B cell (primary cell): ENCODE results near the gene VPS54. TPM values are rescaled to one million over a fixed set of nuclear protein-coding genes. Genes with fewer than 3 reads are reported as not detected.
"Not testable (repeated sequence)": the region's sequence is repeated elsewhere in the genome, so short reads cannot be mapped to it uniquely, and the experiment has no call there.

Experiments used
- ATAC-seq: fragments of 200-7000 bp; cut with Tn5 transposase; one replicate; pipeline ENCODE4 v1.10.0; 2021; ENCODE audit warnings: low read depth, mild to moderate bottlenecking, moderate number of reproducible peaks, moderate library complexity
- CTCF ChIA-PET: fragments of 350-600 bp; sonication (Branson Sonifier 250); formaldehyde crosslinking; loops from one replicate; lab custom pipeline; 2021; ENCODE audit warnings: antibody characterized with exemption, inconsistent platforms; lab: Charles Lee
- POLR2A ChIA-PET: fragments of 350-600 bp; sonication (Branson Sonifier 250); formaldehyde crosslinking; loops from one replicate; lab custom pipeline; 2021; ENCODE audit warnings: antibody characterized with exemption; lab: Charles Lee
- DNase-seq: peaks from one replicate; pipeline ENCODE4 v3.0.0; 2013
- H2AFZ ChIP-seq: 2 replicates; pipeline ENCODE4 v1.6.1; 2012; ENCODE audit warnings: mild to moderate bottlenecking, low read depth, low read length; ENCODE audit not compliant: insufficient read depth, poor library complexity, severe bottlenecking
- H3K27ac ChIP-seq, 2 donors: 1 replicate in 1 of 2; 2 replicates in 1 of 2; pipeline ENCODE4 v1.5.1; 2012 to 2013; ENCODE audit warnings: low read length in 2 of 2, mild to moderate bottlenecking in 2 of 2, moderate library complexity in 1 of 2
- H3K27me3 ChIP-seq, 4 experiments: fragments of 200-600 bp in 1 of 4; sonication (generic) in 1 of 4; replicated peaks in 1 of 4; 1 replicate in 2 of 4; 2 replicates in 2 of 4; pipeline versions ENCODE4 v1.6.1 to v1.7.0; 2013 to 2016; ENCODE audit warnings: low read length in 3 of 4, mild to moderate bottlenecking in 2 of 4, mixed read lengths in 1 of 4, moderate library complexity in 1 of 4; ENCODE audit not compliant: insufficient read depth in 4 of 4, control insufficient read depth in 3 of 4; ENCODE audit errors: control extremely low read depth in 1 of 4
- H3K36me3 ChIP-seq, 2 experiments: replicated peaks in 1 of 2; 1 replicate in 1 of 2; 2 replicates in 1 of 2; pipeline versions ENCODE4 v1.6.1 to v1.7.1; 2013; ENCODE audit warnings: low read length in 1 of 2; ENCODE audit not compliant: insufficient read depth in 2 of 2, control insufficient read depth in 1 of 2; ENCODE audit errors: control extremely low read depth in 1 of 2, extremely low read depth in 1 of 2
- H3K4me1 ChIP-seq, 2 donors: fragments of 200-600 bp in 1 of 2; sonication (generic) in 1 of 2; 1 replicate in 1 of 2; 2 replicates in 1 of 2; pipeline versions ENCODE4 v1.5.1 to v1.6.1; 2013 to 2017; ENCODE audit warnings: low read length in 2 of 2; ENCODE audit not compliant: control insufficient read depth in 2 of 2, insufficient read depth in 2 of 2
- H3K4me2 ChIP-seq: replicated peaks from 2 replicates; pipeline ENCODE3; 2012; ENCODE audit warnings: mild to moderate bottlenecking, low read depth, low read length; ENCODE audit not compliant: poor library complexity, severe bottlenecking
- H3K4me3 ChIP-seq, 5 experiments: fragments of 200-600 bp in 1 of 5; sonication (generic) in 1 of 5; 1 replicate in 3 of 5; 2 replicates in 2 of 5; pipeline versions ENCODE4 v1.5.1 to v1.7.0; 2011 to 2016; ENCODE audit warnings: low read length in 4 of 5, mild to moderate bottlenecking in 4 of 5, low read depth in 2 of 5, control low read depth in 1 of 5, moderate library complexity in 1 of 5; ENCODE audit not compliant: insufficient read depth in 1 of 5; ENCODE audit errors: control extremely low read depth in 1 of 5, extremely low read depth in 1 of 5
- H3K79me2 ChIP-seq: fragments of 200-600 bp; sonication (generic); one replicate; pipeline ENCODE4 v1.6.0; 2016; ENCODE audit warnings: low read length; ENCODE audit not compliant: control insufficient read depth, insufficient read depth
- H3K9ac ChIP-seq: fragments of 200-600 bp; sonication (generic); 2 replicates; pipeline ENCODE4 v1.6.1; 2017; ENCODE audit warnings: mild to moderate bottlenecking, low read length, moderate library complexity
- H3K9me3 ChIP-seq, 3 donors: one replicate each; pipeline versions ENCODE4 v1.6.1 to v1.7.1; 2013; ENCODE audit warnings: low read length in 2 of 3; ENCODE audit not compliant: control insufficient read depth in 2 of 3, insufficient read depth in 1 of 3; ENCODE audit errors: control extremely low read depth in 1 of 3
- H4K20me1 ChIP-seq: 2 replicates; pipeline ENCODE4 v1.6.0; 2012; ENCODE audit warnings: mild to moderate bottlenecking, low read length; ENCODE audit not compliant: insufficient read depth, control insufficient read depth, poor library complexity, severe bottlenecking
- H3K27ac Mint-ChIP-seq: one replicate; pipeline ENCODE4 v1.8.0; 2021; ENCODE audit warnings: mixed read lengths
- H3K27me3 Mint-ChIP-seq: one replicate; pipeline ENCODE4 v1.8.0; 2021; ENCODE audit warnings: mixed read lengths
- H3K4me1 Mint-ChIP-seq: one replicate; pipeline ENCODE4 v1.8.0; 2021; ENCODE audit warnings: mixed read lengths
- H3K4me3 Mint-ChIP-seq: one replicate; pipeline ENCODE4 v1.8.0; 2021; ENCODE audit warnings: mixed read lengths
- H3K9me3 Mint-ChIP-seq: one replicate; pipeline ENCODE4 v1.8.0; 2022; ENCODE audit warnings: mixed read lengths; ENCODE audit not compliant: insufficient read depth
- EZH2 ChIP-seq: IDR thresholded peaks from 2 replicates; pipeline ENCODE4 v1.6.1; 2012; ENCODE audit warnings: borderline replicate concordance, low read depth, mild to moderate bottlenecking, moderate library complexity, low read length; ENCODE audit not compliant: insufficient read depth, poor library complexity, severe bottlenecking
- WGBS: methylation state at CpG from one replicate; pipeline ENCODE4 v1.1.5; 2013; ENCODE audit warnings: missing lambda C conversion rate; ENCODE audit not compliant: insufficient coverage; 5-methylcytosine and 5-hydroxymethylcytosine counted together
- intact Hi-C: fragments of 100-400 bp; cut with micrococcal nuclease; formaldehyde crosslinking; loops from one replicate; pipeline ENCODE4 v1.10.0; 2022
- polyA plus RNA-seq: library from polyadenylated mRNA; depleted of rRNA; stranded (reverse); fragments of >200 nt; gene quantifications from 2 replicates; pipeline ENCODE4 v1.2.3, GENCODE V29; 2012
- total RNA-seq, 2 donors: library from RNA; stranded (reverse); fragments of 120-200 nt in 1 of 2; gene quantifications; 1 replicate in 1 of 2; 2 replicates in 1 of 2; pipeline versions ENCODE4 v1.2.3 to v1.2.4, GENCODE V29; 2013 to 2022
- TF ChIP-seq, protein P1 (sequence below): fragments of 200-600 bp; IDR thresholded peaks from one replicate; pipeline ENCODE4 v1.8.0; 2022; ENCODE audit warnings: antibody characterized with exemption, mild to moderate bottlenecking

The VPS54 gene
- total and polyA plus RNA-seq, 2 donors (not counting 1 experiment from before 2014, with no cell fraction given): 6.2 to 13.2 TPM

DNA sequence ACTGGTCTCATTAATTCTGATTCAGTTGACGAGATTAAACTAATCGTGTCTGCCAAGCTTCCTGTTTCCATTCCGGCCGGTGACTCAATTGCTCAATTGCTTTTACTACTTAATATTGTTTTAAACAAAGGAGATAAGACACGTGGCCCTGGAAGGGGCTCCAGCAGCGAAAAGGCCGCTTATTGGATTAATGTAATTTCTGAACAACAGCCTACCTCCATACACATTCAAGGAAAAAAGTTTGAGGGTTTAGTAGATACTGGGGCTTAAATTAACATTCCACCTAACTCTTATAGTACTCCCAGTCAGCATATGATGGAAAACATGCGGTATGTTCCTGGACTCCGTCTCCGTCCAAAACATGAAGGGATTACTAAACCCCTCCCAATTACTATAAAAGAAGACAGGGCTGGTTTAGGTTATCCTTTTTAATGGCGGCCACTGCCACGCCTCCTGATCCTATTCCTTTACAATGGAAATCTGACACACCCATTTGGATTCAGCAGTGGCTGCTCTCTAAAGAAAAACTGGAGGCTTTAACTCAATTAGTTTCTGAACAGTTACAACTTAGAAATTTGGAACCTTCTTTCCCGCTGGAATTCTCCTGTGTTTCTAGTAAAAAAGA is 27.1 kb downstream of the VPS54 start:
- Mint-ChIP-seq H3K4me1 (no peaks in the 10 kb centered on the region), H3K27ac (no peak overlapping the region), H3K27me3 (no peaks in the 10 kb centered on the region), H3K4me3 (no peak overlapping the region), H3K9me3 (peaks cover 6% of the 10 kb centered on the region)
- no peak for DNase-seq
- Histone ChIP-seq H2AFZ (no peak overlapping the region), H3K36me3 (peaks cover 0 to 1% of the 10 kb centered on the region in 2 experiments), H3K79me2 (peaks cover 5% of the 10 kb centered on the region), H3K9me3 (peaks cover 0 to 20% (median 14%) of the 10 kb centered on the region in 3 donors), H3K27me3 (no peaks in the 10 kb centered on the region), H3K27ac (no peak overlapping the region), H4K20me1 (no peaks in the 10 kb centered on the region), H3K4me2 (no peak overlapping the region), H3K4me3 (no peak overlapping the region), H3K4me1 (no peaks in the 10 kb centered on the region), H3K9ac (no peak overlapping the region)
- intact Hi-C loops: no loop called here
- TF ChIP-seq, protein P1, sequence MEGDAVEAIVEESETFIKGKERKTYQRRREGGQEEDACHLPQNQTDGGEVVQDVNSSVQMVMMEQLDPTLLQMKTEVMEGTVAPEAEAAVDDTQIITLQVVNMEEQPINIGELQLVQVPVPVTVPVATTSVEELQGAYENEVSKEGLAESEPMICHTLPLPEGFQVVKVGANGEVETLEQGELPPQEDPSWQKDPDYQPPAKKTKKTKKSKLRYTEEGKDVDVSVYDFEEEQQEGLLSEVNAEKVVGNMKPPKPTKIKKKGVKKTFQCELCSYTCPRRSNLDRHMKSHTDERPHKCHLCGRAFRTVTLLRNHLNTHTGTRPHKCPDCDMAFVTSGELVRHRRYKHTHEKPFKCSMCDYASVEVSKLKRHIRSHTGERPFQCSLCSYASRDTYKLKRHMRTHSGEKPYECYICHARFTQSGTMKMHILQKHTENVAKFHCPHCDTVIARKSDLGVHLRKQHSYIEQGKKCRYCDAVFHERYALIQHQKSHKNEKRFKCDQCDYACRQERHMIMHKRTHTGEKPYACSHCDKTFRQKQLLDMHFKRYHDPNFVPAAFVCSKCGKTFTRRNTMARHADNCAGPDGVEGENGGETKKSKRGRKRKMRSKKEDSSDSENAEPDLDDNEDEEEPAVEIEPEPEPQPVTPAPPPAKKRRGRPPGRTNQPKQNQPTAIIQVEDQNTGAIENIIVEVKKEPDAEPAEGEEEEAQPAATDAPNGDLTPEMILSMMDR: no peak
- TF ChIP-seq EZH2: no peak
- CTCF ChIA-PET: no interaction called here
- POLR2A ChIA-PET: interaction anchor here (0.5 kb wide), 1 partner anchor 1401 kb away, joined by 4 read pairs; no protein-coding TSS in a partner anchor
- WGBS: 100% methylated on average over 2 of the region's 13 CpGs
- ATAC-seq: no peak

DNA sequence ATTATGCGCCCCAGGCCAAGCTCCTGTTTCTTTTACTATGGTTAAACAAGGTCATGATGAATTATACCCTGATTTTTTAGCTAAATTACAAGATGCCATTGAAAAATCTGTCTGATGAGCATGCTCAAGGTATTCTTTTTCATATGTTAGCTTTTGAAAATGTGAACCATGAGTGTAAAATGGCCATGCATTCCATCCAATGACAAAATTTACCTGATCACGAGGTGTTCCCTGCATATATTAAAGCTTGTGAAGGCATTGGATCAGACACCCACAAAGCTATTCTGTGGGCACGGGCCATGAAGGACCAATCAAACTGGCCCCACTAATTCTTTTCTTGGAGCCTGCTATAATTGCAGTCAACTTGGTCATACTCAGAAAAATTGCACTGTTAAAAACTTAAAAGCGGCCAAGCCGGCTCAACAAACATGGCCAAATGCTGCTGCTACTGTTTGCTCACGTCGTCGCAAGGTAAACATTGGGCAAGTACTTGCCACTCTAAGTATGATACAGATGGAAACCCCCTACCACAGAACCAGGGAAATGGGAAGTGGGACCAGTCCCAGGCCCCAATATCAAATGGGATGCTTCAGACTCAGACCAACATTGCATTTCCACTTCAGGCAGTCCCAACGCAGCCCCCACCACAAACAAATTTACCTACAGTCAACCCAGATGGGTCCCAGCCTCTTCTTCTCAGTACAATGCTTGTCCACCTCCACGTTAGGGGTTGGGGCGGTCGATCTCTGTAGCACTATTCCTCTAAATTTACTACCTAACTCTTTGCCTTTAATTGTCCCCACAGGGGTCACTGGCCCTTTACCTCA is 27.8 kb downstream of the VPS54 start:
- H3K9me3 Mint-ChIP-seq, H3K4me3 ChIP-seq: not testable (repeated sequence)

More for the DNA sequence above, 27.8 kb downstream of the VPS54 start:
- 98% methylated on average over 10 of the region's 12 CpGs for WGBS
- H3K9ac ChIP-seq, intact Hi-C loops, CTCF ChIA-PET, ATAC-seq, H3K4me1 Mint-ChIP-seq, H3K4me3 Mint-ChIP-seq, H3K27me3 Mint-ChIP-seq, H4K20me1 ChIP-seq, H3K4me1 ChIP-seq, DNase-seq, H3K4me2 ChIP-seq, H3K79me2 ChIP-seq, H3K36me3 ChIP-seq, POLR2A ChIA-PET, H3K27ac ChIP-seq, H2AFZ ChIP-seq, H3K27me3 ChIP-seq, H3K27ac Mint-ChIP-seq: not testable (repeated sequence)
- peaks cover 0 to 15% (median 10%) of the 10 kb centered on the region in 3 donors for H3K9me3 ChIP-seq
